HepG2 (cell line): ENCODE data around the gene BTBD19. TPM values are rescaled to one million over a fixed set of nuclear protein-coding genes. Genes with fewer than 3 reads are reported as not detected.

Experiments
- ATAC-seq: fragments of 200-7000 bp; cut with Tn5 transposase; 3 replicates; pipeline ENCODE4 v1.9.1; 2020; ENCODE audit warnings: mild to moderate bottlenecking, moderate library complexity
- BruUV-seq: library from RNA; stranded (reverse); fragments of 400-500 nt; replicated peaks from 2 replicates; lab custom pipeline; 2021; lab: Mats Ljungman, UMichigan
- CTCF ChIA-PET: fragments of 300-600 bp; formaldehyde crosslinking; extraction: SDS; loops from one replicate; lab custom pipeline; 2021; ENCODE audit warnings: low total read pairs, inconsistent platforms, low intra/inter-chr PET ratio; lab: Yijun Ruan, JAX
- POLR2A ChIA-PET: fragments of 350-600 bp; sonication (Branson Sonifier 250); formaldehyde crosslinking; loops from one replicate; lab custom pipeline; 2020; ENCODE audit warnings: antibody characterized with exemption, inconsistent platforms; lab: Yijun Ruan, JAX
- DNase-seq: peaks from one replicate; pipeline ENCODE4 v3.0.0-alpha.2; 2015; ENCODE audit warnings: low spot score
- FAIRE-seq: peaks from 3 replicates; lab custom pipeline; 2011; peaks lifted over from hg19 to GRCh38; lab: Jason Lieb, UNC
- H2AFZ ChIP-seq: one replicate; pipeline ENCODE4 v1.6.1; 2011; ENCODE audit warnings: low read length, inconsistent platforms
- H3K27ac ChIP-seq: fragments of 300-600 bp; 3 replicates; pipeline ENCODE4 v1.8.0; 2011; ENCODE audit warnings: mixed run types, mild to moderate bottlenecking, mixed read lengths, low read length, inconsistent platforms; ENCODE audit not compliant: insufficient read depth; ENCODE audit errors: extremely low read length
- H3K27me3 ChIP-seq, 2 experiments: fragments of 200-600 bp in 1 of 2; 2 replicates in 1 of 2; 3 replicates in 1 of 2; pipeline versions ENCODE4 v1.6.0 to v1.8.0; 2011; ENCODE audit warnings: low read length in 2 of 2, mild to moderate bottlenecking in 2 of 2, moderate library complexity in 2 of 2, inconsistent platforms in 1 of 2; ENCODE audit not compliant: insufficient read depth in 2 of 2, control insufficient read depth in 1 of 2
- H3K36me3 ChIP-seq, 2 experiments: fragments of 200-600 bp in 1 of 2; replicated peaks in 1 of 2; 2 replicates in 1 of 2; 3 replicates in 1 of 2; pipeline versions ENCODE4 v1.5.1 to v1.8.0; 2011; ENCODE audit warnings: low read length in 2 of 2, inconsistent platforms in 1 of 2; ENCODE audit not compliant: insufficient read depth in 2 of 2, control insufficient read depth in 1 of 2
- H3K4me1 ChIP-seq: 2 replicates; pipeline ENCODE4 v1.5.1; 2012; ENCODE audit warnings: low read length, inconsistent platforms; ENCODE audit not compliant: insufficient read depth
- H3K4me2 ChIP-seq: 2 replicates; pipeline ENCODE4 v1.6.0; 2011; ENCODE audit warnings: low read depth, low read length, inconsistent platforms
- H3K4me3 ChIP-seq, 3 experiments: fragments of 200-600 bp in 1 of 3; sonication (generic), shearing (Covaris generic) in 1 of 3; replicated peaks in 1 of 3; 2 replicates each; pipeline ENCODE4 v1.5.1; 2011 to 2016; ENCODE audit warnings: low read length in 3 of 3, inconsistent platforms in 2 of 3, low read depth in 2 of 3, mild to moderate bottlenecking in 2 of 3, control low read depth in 1 of 3, mixed read lengths in 1 of 3; ENCODE audit not compliant: insufficient read depth in 1 of 3
- H3K79me2 ChIP-seq: one replicate; pipeline ENCODE4 v1.6.1; 2011; ENCODE audit warnings: low read length, inconsistent platforms; ENCODE audit not compliant: insufficient read depth
- H3K9ac ChIP-seq: 2 replicates; pipeline ENCODE4 v1.6.0; 2011; ENCODE audit warnings: mild to moderate bottlenecking, low read depth, low read length, inconsistent platforms; ENCODE audit not compliant: insufficient read depth
- H3K9me3 ChIP-seq: 2 replicates; pipeline ENCODE4 v1.5.1; 2012; ENCODE audit warnings: mild to moderate bottlenecking, low read length
- H4K20me1 ChIP-seq: 2 replicates; pipeline ENCODE4 v1.6.0; 2011; ENCODE audit warnings: inconsistent platforms, mild to moderate bottlenecking, low read length, moderate library complexity; ENCODE audit not compliant: insufficient read depth
- CREM ChIP-seq, 2 experiments: sonication (generic) in 1 of 2; formaldehyde crosslinking in 1 of 2; IDR thresholded peaks; 2 replicates each; pipeline versions ENCODE4 v1.4.0 to v1.6.1; 2016 to 2020; ENCODE audit warnings: antibody characterized with exemption in 1 of 2, mild to moderate bottlenecking in 1 of 2, missing genetic modification reagents in 1 of 2
- E2F1 ChIP-seq: sonication (generic); formaldehyde crosslinking; IDR thresholded peaks from 2 replicates; pipeline ENCODE4 v1.5.0; 2020; ENCODE audit warnings: missing genetic modification reagents
- HHEX ChIP-seq: IDR thresholded peaks from 2 replicates; pipeline ENCODE4 v1.6.1; 2016; ENCODE audit warnings: control low read depth
- TOE1 ChIP-seq: sonication (generic); formaldehyde crosslinking; IDR thresholded peaks from 2 replicates; pipeline ENCODE4 v1.4.0; 2020; ENCODE audit warnings: mild to moderate bottlenecking, missing genetic modification reagents
- ZNF142 ChIP-seq: sonication (generic); formaldehyde crosslinking; IDR thresholded peaks from 2 replicates; pipeline ENCODE4 v1.4.0; 2020; ENCODE audit warnings: missing genetic modification reagents
- ZNF343 ChIP-seq: sonication (generic); formaldehyde crosslinking; IDR thresholded peaks from 2 replicates; pipeline ENCODE4 v1.4.0; 2020; ENCODE audit warnings: mild to moderate bottlenecking, missing genetic modification reagents
- ZNF362 ChIP-seq: sonication (generic); formaldehyde crosslinking; IDR thresholded peaks from 2 replicates; pipeline ENCODE4 v1.4.0; 2020; ENCODE audit warnings: missing genetic modification reagents, mild to moderate bottlenecking, borderline replicate concordance
- ZNF652 ChIP-seq: IDR thresholded peaks from 2 replicates; pipeline ENCODE4 v1.6.1; 2016; ENCODE audit warnings: low read depth, borderline replicate concordance
- ZNF687 ChIP-seq: sonication (generic); formaldehyde crosslinking; IDR thresholded peaks from 2 replicates; pipeline ENCODE4 v1.5.1; 2020; ENCODE audit warnings: mild to moderate bottlenecking, missing genetic modification reagents, moderate library complexity
- WGBS: methylation state at CpG from one replicate; pipeline ENCODE4 v1.1.6; 2017; ENCODE audit warnings: low lambda C conversion rate; 5-methylcytosine and 5-hydroxymethylcytosine counted together
- in situ Hi-C: cut with HindIII; loops from 2 replicates; pipeline ENCODE4 v1.10.0; 2017; ENCODE audit warnings: low pct_unique_long_range_greater_than_20kb; ENCODE audit not compliant: extremely low pct_ligation_motif_present
- intact Hi-C: fragments of 100-400 bp; cut with micrococcal nuclease; formaldehyde crosslinking; loops from one replicate; pipeline ENCODE4 v1.10.0; 2022; ENCODE audit not compliant: unreplicated experiment
- polyA plus RNA-seq, 8 experiments: library from polyadenylated mRNA; depleted of rRNA in 3 of 8; stranded (reverse) in 7 of 8; unstranded in 1 of 8; fragments of >200 nt; fragmentation: Illumina TruSeq in 4 of 8; extraction: Trizol in 4 of 8; gene quantifications; 2 replicates each; pipeline versions ENCODE4 v1.2.1 to v1.2.3, GENCODE V29; 2011 to 2016; ENCODE audit warnings: low read depth in 4 of 8, missing spikeins in 1 of 8, mixed read lengths in 1 of 8; ENCODE audit not compliant: insufficient read depth in 1 of 8
- total RNA-seq, 5 experiments: library from RNA; depleted of rRNA; stranded (reverse); fragments of >200 nt; fragmentation: Illumina TruSeq; extraction: Trizol; gene quantifications; 2 replicates each; pipeline ENCODE4 v1.2.3, GENCODE V29; 2016; ENCODE audit warnings: low read depth in 1 of 5

BTBD19 gene
- total and polyA plus RNA-seq, 2 of the 13 experiments (the other 11 are each of a cell fraction or from before 2014, with no cell fraction given) = 2.7 to 6.7 TPM

- intact Hi-C loops = loop anchor here (10.0 kb wide), 1 partner anchor 475 kb away; no protein-coding TSS in a partner anchor
- TF ChIP-seq ZNF687 (CRISPR knock-in tag) (no peak), ZNF362 (CRISPR knock-in tag) (no peak), CREM (IDR thresholded peaks at IDR 0.05) (no peak), CREM (CRISPR knock-in tag; IDR thresholded peaks at IDR 0.05) (no peak), HHEX (CRISPR knock-in tag) (no peak), TOE1 (CRISPR knock-in tag) (no peak), ZNF343 (no peak), ZNF652 (0 out of 2 replicates have a peak, but pooled peaks have one; percentile 45), ZNF142 (CRISPR knock-in tag) (no peak), E2F1 (CRISPR knock-in tag) (no peak)
Observed at GRCh38 chr1:44829506-44830384, 21.4 kb downstream of the BTBD19 start.

More at GRCh38 chr1:44829506-44830384, 21.4 kb downstream of the BTBD19 start:
- Histone ChIP-seq H4K20me1 (no peaks in the 10 kb centered on the region), H3K4me1 (peaks cover 69% of the 10 kb centered on the region), H3K4me2 (peak overlapping the region; percentile 71), H3K9ac (0 out of 2 replicates have a peak overlapping the region, but pooled peaks have one; percentile 9), H3K36me3 (no peaks in the 10 kb centered on the region), H3K4me3 (no peak overlapping the region), H3K79me2 (no peaks in the 10 kb centered on the region), H3K9me3 (no peaks in the 10 kb centered on the region), H3K27ac (no peak overlapping the region), H2AFZ (no peak overlapping the region), H3K27me3 (peaks cover 0 to 16% of the 10 kb centered on the region in 2 experiments; a peak in 1 of 5 replicates)
- no peak for ATAC-seq
- WGBS = 79% methylated on average over 5 of the region's 12 CpGs
- no TSS peak for BruUV-seq
- ChIA-PET CTCF (interaction anchor here (1.1 kb wide), 1 partner anchor 36 kb away, joined by 3 read pairs; no protein-coding TSS in a partner anchor), POLR2A (interaction anchor here (0.9 to 4.5 kb wide), 8 partner anchors 9 to 510 kb away, joined by 3 to 51 read pairs (median 6); partner anchors contain the start of genes BTBD19, EIF2B3, PLK3 and PTCH2)
- no peak for DNase-seq
- FAIRE-seq = no peak
- in situ Hi-C loops = loop anchor here (5.0 to 25.0 kb wide), 3 partner anchors 37 to 475 kb away; partner anchors contain the start of genes HECTD3 and UROD
